ENCODE data around the gene CDC37L1.
"Not testable (repeated sequence)": the region's sequence is repeated elsewhere in the genome, so short reads cannot be mapped to it uniquely, and the experiment has no call there.

CDC37L1 gene

DNA sequence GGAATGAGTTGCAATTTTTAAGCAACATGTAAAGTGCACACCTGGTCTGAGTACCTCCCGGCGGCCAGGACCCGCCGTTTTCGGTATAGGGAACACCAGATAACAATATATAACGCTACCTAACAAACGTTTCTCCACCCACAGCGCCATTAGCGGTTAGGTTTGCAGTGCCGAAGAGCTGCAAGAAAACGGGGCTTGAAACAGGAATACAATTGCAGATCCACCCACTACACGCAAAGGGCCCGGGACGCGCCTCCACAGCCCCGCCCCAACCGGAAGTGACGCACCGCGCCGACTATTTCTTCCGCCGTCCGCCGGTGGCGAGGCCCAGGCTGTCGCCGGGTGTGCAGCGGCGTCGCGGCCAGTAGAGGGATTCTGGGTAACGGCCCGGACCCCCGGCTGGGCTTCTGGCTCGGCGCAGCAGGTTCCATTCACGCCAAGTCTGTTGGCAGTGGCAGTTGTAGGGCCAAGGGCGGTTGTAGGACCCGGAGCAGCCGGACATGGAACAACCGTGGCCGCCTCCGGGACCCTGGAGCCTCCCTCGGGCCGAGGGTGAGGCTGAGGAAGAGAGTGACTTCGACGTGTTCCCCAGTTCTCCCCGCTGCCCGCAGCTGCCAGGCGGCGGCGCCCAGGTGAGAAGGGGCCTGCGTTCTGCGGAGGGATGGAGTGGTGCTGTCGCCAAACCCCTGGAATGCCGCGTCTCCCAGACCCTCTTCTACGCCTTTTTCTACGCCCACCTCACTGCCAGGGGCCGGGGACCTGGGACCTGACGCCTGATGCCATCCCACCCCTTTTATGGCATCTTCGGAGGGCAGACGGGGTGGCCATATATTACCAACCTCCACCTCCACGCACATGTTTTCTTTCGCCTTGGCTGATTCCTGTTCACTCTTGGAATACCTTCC lies at the start of gene CDC37L1:
Gene CDC37L1, plus strand, starts transcription at position 302 of the 905 bp plus-strand sequence. Its CDS starts 199 bp downstream, at position 501.
- H3K4me1 Mint-ChIP-seq, result peaks cover 10% of the 10 kb centered on the region
- peak; percentile 99 for ATAC-seq
- no peaks in the 10 kb centered on the region for H3K27me3 Mint-ChIP-seq
- H3K4me3 Mint-ChIP-seq, result no peak within 1 kb of the TSS
- H3K36me3 Mint-ChIP-seq, result peaks cover 16% of the 10 kb centered on the region
- no peaks in the 10 kb centered on the region for H3K9me3 Mint-ChIP-seq
- no peak within 1 kb of the TSS for H3K27ac Mint-ChIP-seq

DNA sequence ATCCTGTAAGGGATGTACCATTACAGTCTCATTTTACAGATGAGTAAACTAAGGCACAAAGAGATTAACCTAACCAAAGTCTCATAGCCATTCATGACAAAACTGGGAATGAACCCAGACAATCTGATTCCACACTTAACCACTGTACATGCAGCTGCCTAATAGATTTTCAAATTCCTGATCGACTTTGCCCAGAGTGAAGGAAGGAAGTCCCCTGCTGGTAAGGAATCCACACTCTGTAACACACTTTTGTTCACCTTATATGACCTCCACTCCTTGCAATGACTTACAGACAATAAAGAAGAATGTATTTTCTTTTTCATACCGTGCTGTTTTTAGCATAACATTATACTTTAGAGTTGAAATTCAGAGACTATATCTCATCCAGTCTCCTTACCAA lies 48.5 kb upstream of the CDC37L1 start:
- H3K4me1 Mint-ChIP-seq, result no peaks in the 10 kb centered on the region
- ATAC-seq, result no peak
- H3K9me3 Mint-ChIP-seq, result no peaks in the 10 kb centered on the region
- H3K27me3 Mint-ChIP-seq, result no peaks in the 10 kb centered on the region
- H3K27ac Mint-ChIP-seq, result no peak overlapping the region
- no peaks in the 10 kb centered on the region for H3K36me3 Mint-ChIP-seq
- H3K4me3 Mint-ChIP-seq, result no peak overlapping the region

DNA sequence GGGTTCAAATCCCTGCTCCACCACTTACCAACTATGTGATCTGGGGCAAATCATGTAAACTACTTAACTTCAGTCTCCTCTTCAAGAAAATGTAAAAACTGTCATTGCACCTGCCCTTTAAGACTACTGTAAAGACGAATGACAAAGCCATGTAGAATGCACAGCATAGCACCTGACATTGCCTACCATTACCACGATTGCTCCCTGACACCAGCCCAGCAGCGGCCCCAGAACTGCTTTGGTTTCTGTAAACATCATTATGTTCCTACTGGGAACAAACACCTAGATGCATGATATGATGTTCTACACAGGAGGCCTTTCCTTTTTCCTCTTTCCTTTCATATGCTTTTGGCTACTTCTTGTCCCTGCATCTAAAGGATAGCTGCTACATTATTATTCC lies 40.4 kb upstream of the CDC37L1 start:
- Mint-ChIP-seq H3K4me1 (no peaks in the 10 kb centered on the region), H3K4me3 (no peak overlapping the region), H3K27me3 (peaks cover 13% of the 10 kb centered on the region), H3K36me3 (no peaks in the 10 kb centered on the region), H3K27ac (no peak overlapping the region), H3K9me3 (no peaks in the 10 kb centered on the region)
- ATAC-seq, result no peak

DNA sequence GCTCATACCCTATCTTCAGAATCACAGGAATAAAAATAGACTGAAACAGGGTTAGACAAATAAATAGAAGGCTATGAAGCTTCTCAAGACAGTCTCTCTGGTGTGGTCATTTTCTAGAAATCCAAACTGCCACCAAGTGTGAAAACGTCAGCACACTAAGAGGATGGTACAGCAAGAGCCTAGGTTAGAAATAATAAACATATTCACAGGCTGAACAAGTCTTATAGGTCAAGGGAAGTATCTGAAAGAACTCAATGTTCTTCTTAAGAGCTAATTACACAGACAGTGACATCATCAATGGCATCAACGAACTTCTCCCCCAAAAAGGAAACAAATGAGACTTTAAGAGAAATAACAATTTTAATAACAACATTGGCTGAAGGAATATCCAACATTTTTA lies 39.9 kb upstream of the CDC37L1 start:
- Mint-ChIP-seq H3K27ac (no peak overlapping the region), H3K4me3 (no peak overlapping the region), H3K36me3 (no peaks in the 10 kb centered on the region), H3K9me3 (no peaks in the 10 kb centered on the region), H3K27me3 (peaks cover 13% of the 10 kb centered on the region), H3K4me1 (no peaks in the 10 kb centered on the region)
- no peak for ATAC-seq

DNA sequence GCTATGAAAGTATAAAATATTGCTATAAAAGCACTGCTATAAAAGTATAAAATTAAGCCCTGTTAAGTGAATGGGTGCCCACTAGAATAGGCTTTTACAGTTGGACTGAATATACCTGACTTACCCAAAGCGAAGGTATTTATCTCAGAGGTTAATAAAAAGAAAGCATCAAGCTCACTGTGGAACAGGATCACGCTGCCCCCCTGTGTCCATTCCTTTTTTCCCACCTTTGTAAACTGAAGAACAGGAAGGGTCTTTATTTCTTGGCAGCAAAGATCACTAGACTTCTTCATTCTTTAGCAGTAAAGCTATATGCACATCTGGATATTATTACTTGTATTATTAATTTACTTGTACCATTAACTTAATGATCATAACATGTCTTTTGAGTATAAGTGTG lies 39.3 kb upstream of the CDC37L1 start:
- H3K27me3 Mint-ChIP-seq, result peaks cover 13% of the 10 kb centered on the region
- H3K36me3 Mint-ChIP-seq, result no peaks in the 10 kb centered on the region
- H3K4me1 Mint-ChIP-seq, result no peaks in the 10 kb centered on the region
- no peak overlapping the region for H3K27ac Mint-ChIP-seq
- ATAC-seq, result peak; percentile 31
- no peak overlapping the region for H3K4me3 Mint-ChIP-seq
- no peaks in the 10 kb centered on the region for H3K9me3 Mint-ChIP-seq

DNA sequence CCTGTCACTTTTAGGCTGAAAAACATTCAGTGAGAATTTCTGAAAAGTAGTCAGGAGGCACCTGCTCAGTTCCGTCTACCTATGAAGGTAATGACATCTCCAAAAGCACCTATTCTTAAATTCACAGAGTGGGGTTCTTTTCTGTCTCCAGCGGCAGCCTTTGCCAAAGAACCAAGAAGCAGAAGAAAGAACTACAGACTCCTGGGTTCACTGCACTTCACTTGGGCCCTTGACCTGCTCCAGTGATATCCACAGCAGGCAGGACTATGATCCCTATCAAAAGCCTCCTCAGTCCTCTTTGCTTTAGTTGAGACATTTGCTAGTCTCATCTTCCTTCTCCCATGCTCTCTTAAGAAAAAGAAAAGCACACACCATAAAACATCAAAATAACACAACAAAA lies 37.0 kb upstream of the CDC37L1 start:
- Mint-ChIP-seq H3K27ac (no peak overlapping the region), H3K9me3 (no peaks in the 10 kb centered on the region), H3K4me3 (no peak overlapping the region), H3K27me3 (peaks cover 13% of the 10 kb centered on the region), H3K4me1 (no peaks in the 10 kb centered on the region), H3K36me3 (no peaks in the 10 kb centered on the region)
- ATAC-seq, result no peak

DNA sequence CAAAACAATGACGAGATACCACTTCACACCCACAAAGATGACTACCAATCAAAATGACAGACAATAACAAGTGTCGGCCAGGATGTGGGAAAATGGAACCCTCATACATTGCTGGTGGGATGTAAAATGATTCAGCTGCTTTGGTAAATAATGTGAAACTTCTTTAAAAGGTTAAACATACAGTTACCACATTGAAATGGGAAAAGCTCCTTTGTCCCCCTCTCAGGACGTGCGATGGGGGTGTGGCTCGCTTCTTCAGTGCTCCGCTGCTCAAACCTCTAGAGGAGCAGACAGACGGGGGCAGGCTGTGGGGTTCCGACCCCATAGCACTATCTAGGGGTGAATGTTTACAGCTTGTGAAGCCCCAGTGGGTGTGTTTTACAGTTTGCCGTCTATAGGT lies 25.3 kb upstream of the CDC37L1 start:
- Mint-ChIP-seq H3K36me3 (no peaks in the 10 kb centered on the region), H3K4me3 (no peak overlapping the region), H3K9me3 (peaks cover 2% of the 10 kb centered on the region), H3K27ac (no peak overlapping the region), H3K4me1 (no peaks in the 10 kb centered on the region), H3K27me3 (peaks cover 21% of the 10 kb centered on the region)
- ATAC-seq, result no peak

DNA sequence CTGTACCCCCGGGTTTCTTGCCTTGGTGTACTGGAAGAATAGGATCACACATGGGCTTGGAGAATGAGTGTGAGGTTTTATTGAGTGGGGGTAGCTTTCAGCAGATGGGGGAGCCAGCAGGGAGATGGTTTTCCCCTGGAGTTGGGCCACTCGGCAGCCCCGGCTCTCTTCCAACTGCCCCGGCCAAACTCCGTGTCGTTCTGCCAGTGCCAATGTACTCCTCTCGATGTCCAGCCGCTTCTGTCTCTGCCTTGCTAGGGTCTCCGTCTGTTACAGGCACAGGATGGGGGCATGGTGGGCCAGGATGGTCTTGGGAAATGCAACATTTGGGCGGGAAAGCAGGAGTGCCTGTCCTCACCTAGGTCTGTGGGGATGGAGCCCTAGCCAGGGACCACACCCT lies 24.8 kb upstream of the CDC37L1 start:
- H3K27me3 Mint-ChIP-seq, result peaks cover 21% of the 10 kb centered on the region
- ATAC-seq, result no peak
- H3K4me1 Mint-ChIP-seq, result no peaks in the 10 kb centered on the region
- peaks cover 2% of the 10 kb centered on the region for H3K9me3 Mint-ChIP-seq
- H3K36me3 Mint-ChIP-seq, result no peaks in the 10 kb centered on the region
- H3K27ac Mint-ChIP-seq, result no peak overlapping the region
- no peak overlapping the region for H3K4me3 Mint-ChIP-seq

DNA sequence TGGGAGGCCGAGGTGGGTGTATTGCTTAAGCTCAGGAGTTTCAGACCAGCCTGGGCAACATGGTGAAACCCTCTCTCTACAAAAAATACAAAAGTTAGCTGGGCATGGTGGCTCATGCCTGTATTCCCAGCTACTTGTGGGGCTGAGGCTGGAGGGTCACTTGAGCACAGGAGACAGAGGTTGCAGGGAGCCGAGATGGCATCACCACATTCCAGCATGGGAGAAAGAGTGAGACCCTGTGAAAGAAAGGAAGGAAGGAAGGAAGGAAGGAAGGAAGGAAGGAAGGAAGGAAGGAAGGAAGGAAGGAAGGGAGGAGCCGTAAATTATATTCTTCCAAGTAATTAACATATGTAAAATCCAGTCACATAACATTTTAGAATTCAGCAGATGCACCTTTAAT lies 23.2 kb upstream of the CDC37L1 start:
- H3K9me3 Mint-ChIP-seq, H3K36me3 Mint-ChIP-seq, H3K4me1 Mint-ChIP-seq, H3K27me3 Mint-ChIP-seq, ATAC-seq, H3K27ac Mint-ChIP-seq, H3K4me3 Mint-ChIP-seq: not testable (repeated sequence)

DNA sequence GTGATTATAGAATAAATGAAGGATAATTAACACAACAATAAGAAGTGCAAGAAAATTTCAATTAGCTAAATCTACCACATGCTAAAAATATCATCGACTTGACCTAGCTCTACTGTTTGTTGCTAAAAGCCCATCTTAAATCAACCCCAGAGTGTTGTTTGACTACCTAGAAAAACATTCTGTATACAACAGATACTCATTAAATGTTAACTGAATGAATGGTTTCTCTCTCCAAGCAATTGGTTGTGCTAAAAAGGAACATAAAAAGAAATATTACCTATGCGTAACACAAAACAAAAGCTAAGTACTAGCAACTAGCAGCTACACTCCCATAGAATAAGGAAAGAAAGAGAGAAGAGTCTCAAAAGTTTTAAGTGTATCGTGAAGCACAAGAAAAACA lies 22.7 kb upstream of the CDC37L1 start:
- peaks cover 2% of the 10 kb centered on the region for H3K27me3 Mint-ChIP-seq
- no peak overlapping the region for H3K27ac Mint-ChIP-seq
- no peaks in the 10 kb centered on the region for H3K4me1 Mint-ChIP-seq
- no peak overlapping the region for H3K4me3 Mint-ChIP-seq
- peaks cover 2% of the 10 kb centered on the region for H3K9me3 Mint-ChIP-seq
- no peaks in the 10 kb centered on the region for H3K36me3 Mint-ChIP-seq
- no peak for ATAC-seq

DNA sequence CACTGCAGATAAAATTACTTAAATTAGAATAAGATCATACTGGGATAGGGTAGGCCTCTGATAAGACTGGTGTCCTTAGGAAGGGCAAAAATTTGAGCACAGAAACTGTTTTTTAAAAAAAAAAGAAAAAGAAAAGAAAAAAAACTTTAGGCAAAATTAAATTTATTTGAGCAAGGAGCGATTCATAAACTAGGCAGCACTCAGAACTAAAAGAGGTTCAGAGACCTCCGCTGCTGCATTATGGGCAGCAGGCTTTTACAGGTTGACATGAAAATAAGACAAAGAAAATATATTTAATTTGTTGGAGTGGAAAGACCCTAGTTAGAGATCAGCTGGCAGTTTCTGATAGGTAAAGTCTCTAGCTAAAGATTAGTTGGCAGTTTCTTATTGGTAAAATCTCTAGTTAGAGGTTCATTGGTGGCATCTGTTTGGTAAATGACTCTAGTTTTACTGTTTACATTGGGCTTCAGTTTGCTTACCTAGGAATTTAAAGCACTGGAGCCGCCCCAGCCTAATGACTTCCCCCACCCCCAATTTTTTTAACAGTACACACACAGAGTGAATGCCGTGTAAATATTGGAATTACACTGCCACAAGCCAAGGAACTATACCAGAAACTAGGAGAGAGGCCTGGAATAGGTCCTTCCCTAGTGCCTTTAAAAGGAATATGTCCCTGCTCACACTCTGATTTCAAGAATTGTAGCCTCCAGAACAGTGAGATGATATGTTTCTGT lies 21.8 kb upstream of the CDC37L1 start:
- H3K36me3 Mint-ChIP-seq, result no peaks in the 10 kb centered on the region
- H3K27ac Mint-ChIP-seq, result no peak overlapping the region
- H3K4me1 Mint-ChIP-seq, result peaks cover 8% of the 10 kb centered on the region
- H3K9me3 Mint-ChIP-seq, result peaks cover 2% of the 10 kb centered on the region
- no peaks in the 10 kb centered on the region for H3K27me3 Mint-ChIP-seq
- no peak overlapping the region for H3K4me3 Mint-ChIP-seq
- no peak for ATAC-seq

DNA sequence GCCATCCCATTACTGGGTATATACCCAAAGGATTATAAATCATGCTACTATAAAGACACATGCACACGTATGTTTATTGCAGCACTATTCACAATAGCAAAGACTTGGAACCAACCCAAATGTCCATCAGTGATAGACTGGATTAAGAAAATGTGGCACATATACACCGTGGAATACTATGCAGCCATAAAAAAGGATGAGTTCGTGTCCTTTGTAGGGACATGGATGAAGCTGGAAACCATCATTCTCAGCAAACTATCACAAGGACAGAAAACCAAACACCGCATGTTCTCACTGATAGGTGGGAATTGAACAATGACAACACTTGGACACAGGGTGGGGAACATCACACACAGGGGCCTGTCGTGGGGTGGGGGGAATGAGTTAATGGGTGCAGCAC lies 18.7 kb upstream of the CDC37L1 start:
- not testable (repeated sequence) for H3K27ac Mint-ChIP-seq, H3K4me3 Mint-ChIP-seq, H3K9me3 Mint-ChIP-seq, H3K36me3 Mint-ChIP-seq, ATAC-seq, H3K27me3 Mint-ChIP-seq
- H3K4me1 Mint-ChIP-seq, result peaks cover 38% of the 10 kb centered on the region

DNA sequence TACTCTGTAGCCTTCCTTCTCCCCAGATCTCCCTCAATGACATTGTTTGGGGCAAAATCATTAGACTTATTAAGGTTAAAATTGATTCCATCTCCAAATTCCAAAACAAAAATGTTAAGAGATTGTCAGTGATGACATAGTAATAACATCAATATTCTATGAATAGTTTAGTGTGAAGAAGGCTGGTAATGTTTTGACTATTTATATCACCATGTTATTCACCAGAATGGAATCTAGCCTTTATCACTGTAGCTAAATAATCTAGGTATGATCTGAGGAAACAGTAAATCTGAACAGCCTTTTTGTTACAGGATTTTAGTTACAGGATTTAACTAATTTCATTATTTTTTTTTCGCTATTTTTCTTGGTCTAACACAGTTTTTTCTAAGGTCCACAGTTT lies 18.2 kb upstream of the CDC37L1 start:
- Mint-ChIP-seq H3K4me1 (peaks cover 43% of the 10 kb centered on the region), H3K27ac (peak overlapping the region; percentile 84), H3K36me3 (no peaks in the 10 kb centered on the region), H3K27me3 (no peaks in the 10 kb centered on the region), H3K9me3 (peaks cover 1% of the 10 kb centered on the region), H3K4me3 (no peak overlapping the region)
- no peak for ATAC-seq

DNA sequence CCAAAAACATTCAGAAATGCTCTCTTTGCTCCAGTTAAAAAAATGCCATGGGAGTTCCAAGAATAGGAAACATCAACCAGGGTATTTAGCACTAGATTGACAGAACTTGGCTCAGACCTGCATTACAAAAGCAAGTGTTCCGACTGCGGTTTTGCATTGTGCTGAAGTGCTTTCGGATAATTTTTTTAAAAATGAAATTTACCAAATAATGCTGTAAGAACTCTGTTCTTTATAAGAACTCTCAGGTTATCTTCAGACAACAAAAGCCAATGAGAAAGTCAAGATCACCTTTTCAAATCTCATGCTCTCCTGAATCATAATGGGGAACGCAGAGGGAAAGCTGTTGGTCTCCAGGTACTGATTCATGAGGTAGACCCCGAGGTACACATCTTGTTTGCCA lies 17.8 kb upstream of the CDC37L1 start:
- no peak for ATAC-seq
- H3K9me3 Mint-ChIP-seq, result no peaks in the 10 kb centered on the region
- H3K4me3 Mint-ChIP-seq, result peak overlapping the region; percentile 87
- peak overlapping the region; percentile 84 for H3K27ac Mint-ChIP-seq
- H3K36me3 Mint-ChIP-seq, result no peaks in the 10 kb centered on the region
- H3K4me1 Mint-ChIP-seq, result peaks cover 48% of the 10 kb centered on the region
- no peaks in the 10 kb centered on the region for H3K27me3 Mint-ChIP-seq

DNA sequence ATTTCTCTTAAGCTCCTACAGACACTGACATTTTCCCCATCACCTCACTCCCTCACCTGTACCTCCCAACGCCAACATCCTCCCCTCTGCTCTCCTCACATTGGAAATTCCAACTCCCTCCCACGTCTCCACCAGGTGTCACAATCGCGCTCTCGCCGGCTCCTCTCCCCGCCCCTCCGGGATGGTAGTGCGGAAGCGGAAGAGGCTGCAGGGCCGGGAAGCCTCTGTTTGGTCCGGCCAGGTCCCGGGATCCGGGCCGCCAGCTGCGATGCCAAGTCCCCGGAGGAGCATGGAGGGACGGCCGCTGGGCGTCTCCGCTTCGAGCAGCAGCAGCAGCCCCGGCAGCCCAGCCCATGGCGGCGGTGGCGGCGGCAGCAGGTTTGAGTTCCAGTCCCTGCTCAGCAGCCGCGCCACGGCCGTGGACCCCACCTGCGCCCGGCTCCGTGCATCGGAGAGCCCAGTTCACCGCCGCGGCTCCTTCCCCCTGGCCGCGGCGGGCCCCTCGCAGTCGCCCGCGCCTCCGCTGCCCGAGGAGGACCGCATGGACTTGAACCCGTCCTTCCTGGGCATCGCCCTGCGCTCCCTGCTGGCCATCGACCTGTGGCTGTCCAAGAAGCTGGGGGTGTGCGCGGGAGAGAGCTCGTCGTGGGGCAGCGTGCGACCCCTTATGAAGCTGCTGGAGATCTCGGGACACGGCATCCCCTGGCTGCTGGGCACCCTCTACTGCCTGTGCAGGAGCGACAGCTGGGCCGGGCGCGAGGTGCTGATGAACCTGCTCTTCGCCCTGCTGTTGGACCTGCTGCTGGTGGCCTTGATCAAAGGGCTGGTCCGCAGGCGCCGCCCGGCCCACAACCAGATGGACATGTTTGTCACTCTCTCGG lies 17.0 kb upstream of the CDC37L1 start, which contains the start of gene PLPP6:
Gene PLPP6, plus strand, starts transcription at position 187 of the 881 bp plus-strand sequence. Its CDS starts 82 bp downstream, at position 269.
- no peaks in the 10 kb centered on the region for H3K36me3 Mint-ChIP-seq
- H3K9me3 Mint-ChIP-seq, result no peaks in the 10 kb centered on the region
- peak within 1 kb of the TSS; percentile 87 for H3K4me3 Mint-ChIP-seq
- H3K4me1 Mint-ChIP-seq, result peaks cover 51% of the 10 kb centered on the region
- no peaks in the 10 kb centered on the region for H3K27me3 Mint-ChIP-seq
- ATAC-seq, result peak; percentile 90
- H3K27ac Mint-ChIP-seq, result peak within 1 kb of the TSS; percentile 84

All from stimulated activated memory B cell treated with anti-CD40 and anti-IgM and Interleukin-4, amounts not matched to agents 10 μg/mL and 1 μg/mL and 100 μg/mL, for 72 hours (primary cell).